Measurements from ENCODE around the gene EFNB1.

Gene EFNB1

DNA sequence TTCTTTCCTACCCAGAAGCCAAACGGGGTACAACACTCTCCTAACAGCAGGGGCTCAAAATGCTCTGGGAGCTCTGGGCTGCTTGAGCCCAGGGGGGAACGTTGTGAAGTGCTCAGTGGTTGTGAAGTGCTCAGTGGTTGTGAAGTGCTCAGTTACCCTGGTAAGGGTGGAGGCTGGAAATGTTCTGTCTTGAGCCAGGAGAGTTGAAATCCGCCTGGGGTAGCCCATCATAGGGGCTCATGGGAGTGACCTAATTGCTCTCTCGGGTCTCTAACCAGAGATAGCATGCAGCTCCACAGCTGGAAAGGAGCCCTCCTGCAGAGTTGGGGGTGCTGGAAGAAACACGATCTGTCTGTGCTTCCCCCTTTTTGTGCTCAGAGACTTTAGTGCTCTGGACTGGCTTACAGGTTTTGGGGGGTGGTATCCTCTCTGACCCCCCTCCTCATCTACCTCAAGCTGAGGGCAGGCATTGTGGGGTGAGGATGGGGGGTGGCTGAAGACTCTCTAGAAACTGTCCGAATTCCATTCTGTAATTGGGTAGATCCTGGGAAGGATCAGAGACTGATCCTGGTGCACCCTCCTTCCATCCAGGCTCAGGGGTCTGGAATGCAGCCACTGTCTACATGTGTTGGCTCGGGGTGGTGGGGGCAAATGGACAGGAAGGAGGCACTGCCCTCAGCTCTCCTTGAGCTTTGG is 2.7 kb downstream of the EFNB1 start:
- no peak for DNase-seq (ENCODE audit: low spot score)
- Histone ChIP-seq H2AK5ac (ENCODE audit: low read depth, low read length) (no peak overlapping the region), H3K9ac (ENCODE audit: low read depth, low read length, poor library complexity) (peak overlapping the region; percentile 84), H3K79me1 (ENCODE audit: low read depth, low read length) (no peaks in the 10 kb centered on the region), H3K4me2 (ENCODE audit: insufficient read depth, low read length, poor library complexity, severe bottlenecking) (peak overlapping the region; percentile 56), H3K14ac (ENCODE audit: low read length) (peak overlapping the region; percentile 17), H4K8ac (ENCODE audit: low read depth, low read length) (no peak overlapping the region), H2BK5ac (ENCODE audit: low read length) (no peak overlapping the region), H3K23ac (ENCODE audit: low read depth, low read length, poor library complexity) (no peak overlapping the region), H3K18ac (ENCODE audit: low read length) (peak overlapping the region; percentile 28), H2BK12ac (ENCODE audit: low read length) (no peak overlapping the region), H4K91ac (ENCODE audit: low read depth, low read length, poor library complexity) (no peak overlapping the region), H3K9me3 (replicated peaks in 1 of 2; ENCODE audit: control insufficient read depth in 2 of 2, insufficient read depth in 1 of 2, low read depth in 1 of 2, low read length in 2 of 2) (no peaks in the 10 kb centered on the region), H3K27ac (replicated peaks; ENCODE audit: low read length) (peak overlapping the region; percentile 11), H2BK120ac (ENCODE audit: low read depth, low read length) (no peak overlapping the region), H3K36me3 (replicated peaks in 1 of 2; ENCODE audit: control insufficient read depth in 2 of 2, insufficient read depth in 2 of 2, low read length in 2 of 2) (peaks cover 4 to 15% of the 10 kb centered on the region in 2 donors), H3K4ac (ENCODE audit: low read length) (no peak overlapping the region), H3K4me3 (ENCODE audit: low read length in 2 of 2) (peak overlapping the region; percentile 72 to 99), H3K4me1 (ENCODE audit: control insufficient read depth in 2 of 2, insufficient read depth in 1 of 2, low read depth in 1 of 2, low read length in 2 of 2) (peaks cover 17 to 30% of the 10 kb centered on the region in 2 donors), H2AFZ (ENCODE audit: low read length) (no peak overlapping the region), H2BK15ac (ENCODE audit: low read length) (no peak overlapping the region), H3K27me3 (ENCODE audit: control insufficient read depth in 3 of 3, insufficient read depth in 3 of 3, low read depth in 1 of 3, low read length in 3 of 3) (no peaks in the 10 kb centered on the region)
- no CpG with 5 or more reads among the region's 7 CpGs for WGBS, 2 donors (ENCODE audit: extremely low coverage in 2 of 2, insufficient read length in 2 of 2, insufficient replicate concordance in 1 of 2)

DNA sequence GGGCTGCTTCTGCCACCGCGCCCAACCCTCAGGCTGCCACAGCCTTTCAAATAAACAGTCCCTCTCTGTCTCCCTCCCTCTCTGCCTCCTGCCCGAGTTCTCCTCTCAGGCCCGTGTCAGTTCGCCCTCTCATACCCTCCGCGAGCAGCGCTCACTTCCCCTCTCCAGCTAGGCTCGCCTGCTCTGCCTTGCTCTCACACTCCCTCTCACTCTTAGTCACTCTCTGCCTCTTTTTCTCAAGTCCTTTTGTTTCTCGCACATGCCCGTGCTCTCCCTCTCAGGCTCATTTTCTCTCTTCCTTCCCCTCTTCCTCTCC is 3.2 kb downstream of the EFNB1 start:
- Histone ChIP-seq H4K8ac (ENCODE audit: low read depth, low read length) (no peak overlapping the region), H3K18ac (ENCODE audit: low read length) (peak overlapping the region; percentile 28), H3K36me3 (replicated peaks in 1 of 2; ENCODE audit: control insufficient read depth in 2 of 2, insufficient read depth in 2 of 2, low read length in 2 of 2) (peaks cover 4 to 19% of the 10 kb centered on the region in 2 donors), H2BK5ac (ENCODE audit: low read length) (no peak overlapping the region), H2AK5ac (ENCODE audit: low read depth, low read length) (no peak overlapping the region), H3K27ac (replicated peaks; ENCODE audit: low read length) (no peak overlapping the region), H2BK12ac (ENCODE audit: low read length) (no peak overlapping the region), H3K4ac (ENCODE audit: low read length) (no peak overlapping the region), H3K23ac (ENCODE audit: low read depth, low read length, poor library complexity) (no peak overlapping the region), H2BK120ac (ENCODE audit: low read depth, low read length) (no peak overlapping the region), H2BK15ac (ENCODE audit: low read length) (no peak overlapping the region), H3K79me1 (ENCODE audit: low read depth, low read length) (no peaks in the 10 kb centered on the region), H3K4me3 (ENCODE audit: low read length in 2 of 2) (peak overlapping the region; percentile 72 to 99), H2AFZ (ENCODE audit: low read length) (no peak overlapping the region), H3K27me3 (ENCODE audit: control insufficient read depth in 3 of 3, insufficient read depth in 3 of 3, low read depth in 1 of 3, low read length in 3 of 3) (no peaks in the 10 kb centered on the region), H3K9ac (ENCODE audit: low read depth, low read length, poor library complexity) (peak overlapping the region; percentile 84), H3K14ac (ENCODE audit: low read length) (no peak overlapping the region), H3K4me1 (ENCODE audit: control insufficient read depth in 2 of 2, insufficient read depth in 1 of 2, low read depth in 1 of 2, low read length in 2 of 2) (peaks cover 21 to 31% of the 10 kb centered on the region in 2 donors), H3K4me2 (ENCODE audit: insufficient read depth, low read length, poor library complexity, severe bottlenecking) (peak overlapping the region; percentile 56), H4K91ac (ENCODE audit: low read depth, low read length, poor library complexity) (no peak overlapping the region), H3K9me3 (replicated peaks in 1 of 2; ENCODE audit: control insufficient read depth in 2 of 2, insufficient read depth in 1 of 2, low read depth in 1 of 2, low read length in 2 of 2) (no peaks in the 10 kb centered on the region)
- no CpG with 5 or more reads among the region's 11 CpGs for WGBS, 2 donors (ENCODE audit: extremely low coverage in 2 of 2, insufficient read length in 2 of 2, insufficient replicate concordance in 1 of 2)
- no peak for DNase-seq (ENCODE audit: low spot score)

DNA sequence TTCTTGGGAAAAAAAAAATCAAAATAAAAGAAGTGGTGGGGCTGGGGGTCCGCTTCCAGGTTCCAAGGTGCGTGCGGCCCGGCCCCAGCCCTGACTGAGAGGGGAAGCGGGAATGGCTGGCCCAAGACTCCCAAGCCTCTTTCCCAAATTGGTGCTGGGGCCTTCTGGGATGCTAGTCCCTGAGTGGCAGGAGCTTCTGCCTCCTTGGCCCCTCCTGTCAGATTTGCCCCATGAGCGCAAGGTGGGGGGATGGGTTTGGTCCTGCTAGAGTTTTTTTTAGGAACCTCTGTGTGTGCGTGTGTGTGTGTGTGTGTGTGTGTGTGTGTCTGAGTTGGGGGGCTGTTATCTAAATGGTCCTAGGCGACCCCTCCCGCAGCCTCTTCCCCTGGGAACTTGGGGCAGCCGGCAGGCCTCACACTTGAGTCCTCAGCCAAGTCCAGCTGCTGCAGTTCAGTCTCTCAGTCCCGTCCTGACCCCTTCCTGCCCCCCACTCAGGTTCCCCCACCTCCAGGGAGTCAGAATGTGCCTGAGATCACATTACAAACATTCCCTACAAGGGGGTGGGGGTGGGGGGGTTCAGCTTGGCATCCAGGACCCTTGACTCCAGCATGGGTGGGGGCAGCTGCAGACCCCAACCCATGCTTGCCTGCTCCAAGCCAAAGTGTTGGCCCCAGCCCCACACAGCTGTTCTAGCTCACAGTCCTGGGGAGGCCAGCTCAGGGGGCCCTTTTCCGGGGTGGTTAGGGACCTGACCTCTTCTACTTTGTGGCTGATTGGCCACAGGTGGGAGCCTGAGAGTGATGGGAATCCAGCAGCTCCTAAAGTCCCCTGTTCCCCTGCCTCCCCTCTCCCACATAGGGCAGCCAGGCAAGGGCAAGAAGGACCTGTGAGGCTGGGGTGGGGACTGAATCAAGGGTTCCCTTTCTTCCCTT is 4.0 kb downstream of the EFNB1 start:
- Histone ChIP-seq H2BK5ac (ENCODE audit: low read length) (no peak overlapping the region), H3K18ac (ENCODE audit: low read length) (no peak overlapping the region), H3K36me3 (replicated peaks in 1 of 2; ENCODE audit: control insufficient read depth in 2 of 2, insufficient read depth in 2 of 2, low read length in 2 of 2) (peaks cover 4 to 25% of the 10 kb centered on the region in 2 donors), H2AFZ (ENCODE audit: low read length) (no peak overlapping the region), H3K27me3 (ENCODE audit: control insufficient read depth in 3 of 3, insufficient read depth in 3 of 3, low read depth in 1 of 3, low read length in 3 of 3) (no peaks in the 10 kb centered on the region), H2BK120ac (ENCODE audit: low read depth, low read length) (no peak overlapping the region), H3K9me3 (replicated peaks in 1 of 2; ENCODE audit: control insufficient read depth in 2 of 2, insufficient read depth in 1 of 2, low read depth in 1 of 2, low read length in 2 of 2) (no peaks in the 10 kb centered on the region), H3K4me1 (ENCODE audit: control insufficient read depth in 2 of 2, insufficient read depth in 1 of 2, low read depth in 1 of 2, low read length in 2 of 2) (peaks cover 21 to 32% of the 10 kb centered on the region in 2 donors), H3K23ac (ENCODE audit: low read depth, low read length, poor library complexity) (no peak overlapping the region), H3K27ac (replicated peaks; ENCODE audit: low read length) (no peak overlapping the region), H3K4ac (ENCODE audit: low read length) (no peak overlapping the region), H3K14ac (ENCODE audit: low read length) (no peak overlapping the region), H4K8ac (ENCODE audit: low read depth, low read length) (no peak overlapping the region), H3K9ac (ENCODE audit: low read depth, low read length, poor library complexity) (peak overlapping the region; percentile 70), H3K79me1 (ENCODE audit: low read depth, low read length) (peaks cover under 1% of the 10 kb centered on the region), H2BK15ac (ENCODE audit: low read length) (no peak overlapping the region), H3K4me3 (ENCODE audit: low read length in 2 of 2) (peak overlapping the region; percentile 72 to 99), H2AK5ac (ENCODE audit: low read depth, low read length) (no peak overlapping the region), H4K91ac (ENCODE audit: low read depth, low read length, poor library complexity) (no peak overlapping the region), H2BK12ac (ENCODE audit: low read length) (no peak overlapping the region), H3K4me2 (ENCODE audit: insufficient read depth, low read length, poor library complexity, severe bottlenecking) (peak overlapping the region; percentile 56)
- DNase-seq (ENCODE audit: low spot score), result no peak
- WGBS, 2 donors (ENCODE audit: extremely low coverage in 2 of 2, insufficient read length in 2 of 2, insufficient replicate concordance in 1 of 2), result no CpG with 5 or more reads among the region's 12 CpGs

DNA sequence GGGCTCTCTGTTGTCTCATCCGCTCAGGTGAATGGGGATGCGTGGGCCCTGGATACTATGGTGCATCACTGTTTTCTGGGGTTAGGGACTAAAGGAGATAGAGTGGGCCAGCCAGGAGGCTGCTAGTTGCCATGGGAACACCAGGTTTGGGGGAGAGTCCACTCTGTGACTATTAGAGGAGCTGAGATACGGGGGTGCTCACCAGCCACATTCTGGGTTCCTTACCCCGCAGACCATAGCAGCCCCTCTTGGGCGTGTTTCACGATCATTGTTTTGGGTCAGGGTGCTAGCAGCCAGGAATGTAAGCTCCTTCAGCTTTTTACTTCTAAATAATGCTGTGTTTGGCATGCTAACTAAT is 4.6 kb downstream of the EFNB1 start:
- H3K23ac ChIP-seq (ENCODE audit: low read depth, low read length, poor library complexity), result no peak overlapping the region
- no peak overlapping the region for H3K4me3 ChIP-seq (ENCODE audit: low read length in 2 of 2)
- no peak overlapping the region for H3K14ac ChIP-seq (ENCODE audit: low read length)
- H2AK5ac ChIP-seq (ENCODE audit: low read depth, low read length), result no peak overlapping the region
- H3K27me3 ChIP-seq (ENCODE audit: control insufficient read depth in 3 of 3, insufficient read depth in 3 of 3, low read depth in 1 of 3, low read length in 3 of 3), result no peaks in the 10 kb centered on the region
- DNase-seq (ENCODE audit: low spot score), result no peak
- H4K8ac ChIP-seq (ENCODE audit: low read depth, low read length), result no peak overlapping the region
- no peak overlapping the region for H2BK120ac ChIP-seq (ENCODE audit: low read depth, low read length)
- no peaks in the 10 kb centered on the region for H3K9me3 ChIP-seq (replicated peaks in 1 of 2; ENCODE audit: control insufficient read depth in 2 of 2, insufficient read depth in 1 of 2, low read depth in 1 of 2, low read length in 2 of 2)
- H3K27ac ChIP-seq (replicated peaks; ENCODE audit: low read length), result no peak overlapping the region
- peak overlapping the region; percentile 56 for H3K4me2 ChIP-seq (ENCODE audit: insufficient read depth, low read length, poor library complexity, severe bottlenecking)
- no peak overlapping the region for H2BK12ac ChIP-seq (ENCODE audit: low read length)
- no peak overlapping the region for H2BK15ac ChIP-seq (ENCODE audit: low read length)
- no peak overlapping the region for H2AFZ ChIP-seq (ENCODE audit: low read length)
- H3K36me3 ChIP-seq (replicated peaks in 1 of 2; ENCODE audit: control insufficient read depth in 2 of 2, insufficient read depth in 2 of 2, low read length in 2 of 2), result peaks cover 4 to 28% of the 10 kb centered on the region in 2 donors
- no CpG with 5 or more reads among the region's 6 CpGs for WGBS, 2 donors (ENCODE audit: extremely low coverage in 2 of 2, insufficient read length in 2 of 2, insufficient replicate concordance in 1 of 2)
- H3K9ac ChIP-seq (ENCODE audit: low read depth, low read length, poor library complexity), result no peak overlapping the region
- H4K91ac ChIP-seq (ENCODE audit: low read depth, low read length, poor library complexity), result no peak overlapping the region
- H3K4ac ChIP-seq (ENCODE audit: low read length), result no peak overlapping the region
- no peak overlapping the region for H2BK5ac ChIP-seq (ENCODE audit: low read length)
- H3K18ac ChIP-seq (ENCODE audit: low read length), result no peak overlapping the region
- H3K79me1 ChIP-seq (ENCODE audit: low read depth, low read length), result peaks cover 2% of the 10 kb centered on the region
- peaks cover 21 to 31% of the 10 kb centered on the region in 2 donors for H3K4me1 ChIP-seq (ENCODE audit: control insufficient read depth in 2 of 2, insufficient read depth in 1 of 2, low read depth in 1 of 2, low read length in 2 of 2)

Measured in neuronal stem cell (in vitro differentiated cells).